LoVo (cell line): ENCODE data around the gene RSKR.
A peak's percentile ranks its signal among the peaks of the same experiment; 100 is the strongest.
"Not testable (repeated sequence)": the region's sequence is repeated elsewhere in the genome, so short reads cannot be mapped to it uniquely, and the experiment has no call there.

Experiments
- DNase-seq: peaks from one replicate; pipeline ENCODE4 v3.0.0-alpha.2; 2016; ENCODE audit warnings: low spot score

Gene RSKR

DNA sequence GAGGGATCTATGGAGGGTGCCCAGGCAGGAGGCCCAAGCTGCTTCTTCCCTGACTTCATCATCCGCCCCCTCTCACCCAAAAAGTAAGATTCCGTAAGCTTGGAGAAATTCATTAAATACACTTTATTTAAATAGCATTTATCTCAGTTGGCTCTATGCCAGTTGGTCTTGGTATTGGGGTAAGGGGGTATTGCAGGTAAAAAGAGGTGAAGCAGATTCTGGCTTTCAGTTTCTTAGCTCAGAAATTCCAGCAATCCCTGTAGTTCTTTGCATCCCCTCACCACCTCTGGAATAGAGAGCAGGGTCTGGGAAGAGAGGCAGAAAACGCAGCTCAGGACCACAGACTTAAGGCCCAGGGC is 36.5 kb downstream of the RSKR start:
- DNase-seq = no peak

DNA sequence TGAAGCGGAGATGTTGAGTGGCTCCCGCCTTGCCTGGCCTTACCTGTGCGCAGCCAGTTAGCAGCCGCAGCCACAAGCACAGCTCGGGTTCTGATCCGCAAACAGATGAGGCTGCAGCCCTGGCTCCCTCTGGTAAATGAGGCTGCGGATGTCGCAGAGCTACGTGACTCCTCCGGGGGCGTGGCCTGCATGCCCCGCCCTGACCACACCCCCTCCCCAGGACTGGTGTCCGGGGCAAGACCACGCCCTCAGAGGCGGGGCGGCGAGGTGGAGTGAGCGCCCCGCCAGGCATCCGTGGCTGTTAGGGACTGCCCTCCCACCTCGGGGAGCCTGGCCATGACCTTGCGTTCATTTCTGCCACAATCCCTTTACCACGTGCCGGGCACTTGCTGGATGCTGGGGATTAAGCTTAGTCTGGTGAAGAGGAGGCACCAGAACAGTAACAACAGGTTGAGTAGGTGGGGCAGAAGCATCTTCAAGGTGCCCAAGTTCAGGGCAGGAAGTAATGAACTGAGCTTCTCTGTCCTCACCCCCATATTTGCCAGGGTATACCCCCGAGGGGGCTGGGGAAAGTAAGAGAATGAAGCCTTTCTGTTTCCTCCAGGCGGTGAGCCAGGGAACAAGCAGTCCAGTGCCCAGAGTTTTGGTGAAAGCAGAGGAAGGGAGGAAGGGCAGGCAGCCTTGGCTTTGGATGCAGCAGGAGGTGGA is 37.1 kb downstream of the RSKR start, which contains the start of gene ALDOC:
ALDOC (minus strand) TSS at position 138 of the 708 bp plus-strand sequence. CDS start 1,363 bp downstream, outside the sequence.
- peak; percentile 85 for DNase-seq

DNA sequence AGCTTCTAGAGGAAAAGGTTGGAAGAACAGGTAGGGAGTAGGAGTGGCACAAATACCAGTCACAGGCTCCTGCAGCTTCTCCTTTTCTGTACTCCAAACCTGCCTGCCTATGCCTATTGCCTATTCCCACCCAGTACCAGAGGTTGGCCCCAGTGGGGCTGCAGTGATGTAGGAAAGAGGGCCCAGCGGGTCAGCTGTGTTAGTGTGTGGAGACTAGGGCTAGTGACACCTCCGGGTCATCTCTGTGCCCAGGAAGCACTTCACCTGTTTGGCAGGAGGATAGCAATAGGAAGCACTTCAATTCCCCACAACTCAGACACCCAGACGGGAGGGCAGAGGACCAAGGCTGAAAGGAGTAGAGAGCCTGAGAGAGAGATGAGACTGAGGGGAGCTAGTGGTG is 38.0 kb downstream of the RSKR start:
- not testable (repeated sequence) for DNase-seq

DNA sequence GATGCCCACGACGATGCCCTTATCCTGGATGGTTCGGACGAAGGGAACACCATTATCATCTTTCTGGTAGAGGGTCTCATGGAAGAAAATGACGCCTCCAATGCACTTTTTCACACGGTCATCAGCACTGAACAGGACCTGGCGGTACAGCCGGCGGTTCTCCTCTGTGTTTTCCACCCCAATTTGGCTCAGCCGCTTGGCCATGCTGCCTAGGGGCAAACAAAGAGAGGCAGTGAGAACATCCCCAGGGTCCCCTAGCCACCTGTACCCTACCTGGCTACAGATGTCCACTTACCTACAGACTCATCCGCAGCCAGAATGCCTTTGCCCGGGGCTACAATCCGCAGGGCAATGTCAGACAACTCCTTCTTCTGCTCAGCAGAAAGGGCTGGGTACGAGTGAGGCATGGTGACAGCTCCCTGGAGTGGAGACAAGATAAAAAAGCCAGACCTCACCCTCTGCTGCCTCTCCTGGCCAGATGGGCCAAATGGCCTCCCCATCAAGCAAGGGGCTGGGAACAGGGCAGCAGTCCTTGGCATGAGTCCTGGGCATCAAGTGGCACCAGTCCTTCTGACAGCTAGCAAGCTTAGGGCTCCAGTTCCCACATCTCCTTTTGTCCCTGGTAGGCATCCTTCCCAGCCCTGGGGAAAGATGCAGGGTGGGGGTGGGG is 38.7 kb downstream of the RSKR start:
- DNase-seq = no peak

DNA sequence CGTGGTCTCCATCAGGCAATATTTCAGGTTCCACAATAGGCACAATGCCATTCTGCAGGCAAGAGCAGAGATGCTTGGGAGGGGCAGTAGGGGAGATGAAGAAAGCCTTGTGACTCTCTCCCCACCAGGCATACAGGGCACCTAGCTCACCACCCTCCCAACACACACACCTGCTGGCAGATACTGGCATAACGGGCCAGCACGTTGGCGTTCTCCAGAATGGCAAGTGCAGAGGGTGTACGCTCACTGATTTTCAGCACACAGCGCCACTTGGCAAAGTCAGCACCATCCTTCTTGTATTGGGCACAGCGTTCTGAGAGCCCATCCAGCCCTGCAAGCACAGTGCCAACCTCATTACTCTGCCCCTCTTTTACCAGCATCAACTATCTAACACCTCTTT is 39.5 kb downstream of the RSKR start:
- no peak for DNase-seq

DNA sequence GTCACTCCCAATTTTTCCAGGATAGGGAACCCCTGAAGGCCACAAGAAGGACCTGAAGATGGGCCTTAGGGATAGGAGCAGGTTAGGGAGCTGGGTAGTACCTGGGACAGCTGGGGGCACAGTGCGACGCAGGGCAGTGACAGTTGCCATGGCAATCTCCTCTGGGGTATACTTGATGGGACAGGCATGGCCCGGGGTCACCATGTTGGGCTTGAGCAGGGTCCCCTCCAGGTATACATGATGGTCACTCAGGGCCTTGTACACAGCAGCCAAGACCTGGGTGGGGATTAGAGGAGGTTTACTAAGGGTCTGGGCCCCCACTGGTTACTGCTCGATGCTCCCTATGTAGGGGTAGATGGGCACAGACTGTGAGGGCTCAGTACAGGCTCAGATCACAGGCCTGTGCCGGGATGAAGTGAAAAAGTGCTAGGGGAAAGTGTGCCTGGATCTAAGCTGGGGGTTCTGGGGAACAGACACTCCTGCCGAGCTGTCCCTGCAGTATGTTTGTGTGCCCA is 40.0 kb downstream of the RSKR start:
- DNase-seq = no peak

DNA sequence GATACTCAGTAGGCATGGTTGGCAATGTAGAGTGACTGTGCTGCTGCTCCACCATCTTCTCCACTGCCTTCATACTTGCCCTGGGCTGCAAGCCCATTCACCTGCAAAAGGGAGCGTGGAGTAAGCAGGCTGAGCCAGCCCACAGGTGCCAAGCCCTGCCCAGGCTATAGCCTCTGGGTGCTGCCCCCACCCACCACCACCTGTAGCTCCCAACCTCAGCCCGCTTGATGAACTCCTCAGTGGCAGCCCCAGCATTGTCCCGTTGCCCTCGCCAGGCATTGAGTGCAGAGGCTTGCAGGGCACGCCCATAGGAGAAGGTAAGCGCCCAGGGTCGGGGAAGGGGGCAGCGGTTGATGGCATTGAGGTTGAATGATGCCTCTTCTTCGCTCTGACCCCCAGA is 40.5 kb downstream of the RSKR start:
- no peak for DNase-seq

DNA sequence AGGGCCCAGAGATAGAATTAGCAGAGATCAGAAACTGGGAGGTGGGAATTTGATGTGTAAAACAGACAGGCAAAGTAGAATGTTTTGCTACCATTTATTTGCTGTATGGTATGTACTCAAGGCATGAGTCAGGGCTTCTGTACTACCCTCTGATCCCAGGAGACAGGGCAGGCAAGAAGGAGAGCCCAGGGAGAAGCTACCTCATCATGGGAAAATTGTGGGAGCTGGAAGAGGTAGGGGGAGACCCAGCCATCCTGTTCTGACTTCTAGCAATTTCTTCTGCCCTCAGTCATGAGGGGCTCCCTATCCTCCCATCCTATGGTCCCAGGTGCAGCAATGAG is 41.0 kb downstream of the RSKR start:
- no peak for DNase-seq

DNA sequence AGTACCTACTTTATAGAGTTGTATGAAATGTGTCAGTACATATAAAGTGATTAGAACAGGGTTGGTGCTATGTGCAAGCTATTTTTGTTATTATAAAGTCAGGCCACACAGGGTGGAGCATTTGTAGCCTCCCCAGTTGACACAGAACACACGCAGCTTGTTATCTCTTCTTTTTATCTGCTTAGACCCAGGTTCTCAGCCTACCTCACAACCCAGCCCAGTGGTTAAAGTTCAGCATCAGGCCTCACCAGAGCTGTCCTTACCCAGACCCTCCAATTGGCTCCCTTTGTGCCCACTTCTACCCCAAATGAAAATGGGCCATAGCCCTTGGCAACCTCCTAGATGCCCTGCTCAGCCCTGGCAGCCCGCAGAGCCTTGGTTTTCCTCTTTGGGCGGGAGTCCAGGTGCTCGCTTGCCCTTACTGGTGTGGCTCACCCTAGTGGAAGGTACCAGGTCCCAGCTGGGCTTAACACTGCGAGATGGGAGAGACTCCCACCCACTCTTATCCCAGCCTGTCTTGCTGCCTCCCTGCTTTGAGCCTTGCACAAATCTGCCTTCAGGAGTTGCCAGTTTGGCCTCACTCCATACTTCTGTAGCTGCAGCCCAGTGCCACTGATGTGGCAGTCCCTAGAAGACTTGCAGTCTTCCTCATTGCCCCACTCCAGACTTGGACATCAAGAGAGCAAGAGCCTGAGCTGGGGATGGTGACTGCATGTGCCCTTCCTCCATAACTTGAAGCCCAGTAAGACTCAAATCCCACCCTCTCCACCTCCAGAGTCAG is 41.5 kb downstream of the RSKR start:
- no peak for DNase-seq

DNA sequence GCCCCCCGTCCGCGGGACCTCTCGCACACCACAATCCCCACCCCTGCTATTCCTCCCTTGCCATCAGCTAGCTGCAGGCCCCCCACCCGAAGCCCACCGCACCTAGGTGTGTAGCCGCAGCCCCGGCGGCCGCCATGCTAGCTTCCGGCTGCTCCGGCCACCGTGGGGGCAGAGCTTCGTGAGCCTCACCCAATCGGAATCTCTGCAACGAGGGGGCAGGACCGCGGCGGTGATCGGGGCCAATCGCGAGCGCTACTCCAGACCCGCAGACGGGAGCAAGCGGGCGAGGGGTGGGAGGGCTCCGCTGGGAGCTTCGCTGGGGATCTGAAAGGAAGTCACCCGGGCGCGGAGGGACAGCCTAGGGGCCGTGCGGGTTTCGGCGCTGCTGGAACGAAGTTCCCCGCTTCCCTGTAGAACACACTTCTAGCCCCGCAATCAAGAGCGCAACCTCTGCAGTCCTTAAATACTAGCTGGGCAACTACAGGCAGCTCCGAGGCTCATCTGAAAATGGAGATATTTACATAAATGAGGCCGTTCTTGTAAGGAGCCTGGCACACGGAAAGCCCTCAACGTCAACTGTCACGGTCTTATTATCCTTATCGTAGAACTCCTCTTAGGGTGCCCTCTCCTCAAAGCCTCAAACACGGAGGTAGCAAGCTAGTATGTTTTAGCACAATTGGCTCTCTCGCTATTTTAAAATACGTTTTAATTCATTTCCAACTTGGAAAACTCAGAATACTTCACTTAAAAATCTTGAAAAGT is 42.4 kb downstream of the RSKR start, which contains the start of gene PIGS:
PIGS (minus strand) TSS at position 164 of the 762 bp plus-strand sequence; CDS start at position 136, 28 bp downstream.
- DNase-seq = peak; percentile 95

DNA sequence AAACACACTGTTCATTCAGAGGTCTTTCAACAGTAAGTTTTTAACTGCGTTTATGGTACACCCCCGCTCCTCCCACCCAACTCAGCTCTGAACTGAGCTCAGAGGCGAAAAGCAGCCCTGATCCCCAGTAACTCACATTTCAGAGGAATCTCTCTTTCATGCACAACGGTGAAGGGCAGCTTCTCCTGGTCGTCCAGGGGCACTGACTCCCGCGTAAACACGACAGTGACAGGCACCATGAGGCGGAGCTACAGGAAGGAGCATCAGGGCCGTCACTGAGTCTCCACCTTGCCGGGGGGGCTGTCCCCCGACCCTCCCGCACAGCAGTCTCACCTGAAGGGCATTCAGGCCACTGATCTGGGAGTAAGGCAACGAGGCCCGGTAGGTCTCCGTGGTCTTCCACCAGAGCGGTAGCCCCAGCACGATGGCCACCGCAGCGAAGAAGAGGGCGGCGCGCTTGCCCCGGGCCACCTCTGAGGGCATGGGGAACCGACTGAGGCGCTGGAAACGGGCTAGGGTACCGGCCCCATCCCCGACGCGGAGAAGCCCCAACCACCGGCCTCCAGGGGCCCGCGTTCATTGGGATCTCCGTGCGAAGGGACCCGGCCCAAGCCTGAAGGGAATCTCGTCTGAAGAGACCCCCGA is 43.1 kb downstream of the RSKR start:
- peak; percentile 11 for DNase-seq

DNA sequence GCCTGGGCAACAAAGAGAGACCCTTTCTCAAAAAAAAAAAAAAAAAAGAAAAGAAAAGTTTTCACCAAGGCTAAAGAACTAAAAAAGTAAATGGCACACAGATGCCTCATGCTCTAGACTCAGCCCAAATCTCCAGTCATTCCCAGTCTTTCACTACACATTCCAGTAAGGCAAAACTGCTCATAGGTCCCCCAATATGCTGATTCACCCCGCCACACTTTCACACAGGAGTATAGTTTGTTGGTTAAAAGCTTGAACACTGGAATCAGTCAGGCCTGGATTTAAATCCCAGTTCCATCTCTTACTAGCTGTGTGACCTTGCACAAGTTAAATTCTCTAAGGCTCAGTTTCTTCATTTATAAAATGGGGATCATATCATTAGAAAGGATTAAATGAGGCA is 44.5 kb downstream of the RSKR start:
- DNase-seq = no peak

DNA sequence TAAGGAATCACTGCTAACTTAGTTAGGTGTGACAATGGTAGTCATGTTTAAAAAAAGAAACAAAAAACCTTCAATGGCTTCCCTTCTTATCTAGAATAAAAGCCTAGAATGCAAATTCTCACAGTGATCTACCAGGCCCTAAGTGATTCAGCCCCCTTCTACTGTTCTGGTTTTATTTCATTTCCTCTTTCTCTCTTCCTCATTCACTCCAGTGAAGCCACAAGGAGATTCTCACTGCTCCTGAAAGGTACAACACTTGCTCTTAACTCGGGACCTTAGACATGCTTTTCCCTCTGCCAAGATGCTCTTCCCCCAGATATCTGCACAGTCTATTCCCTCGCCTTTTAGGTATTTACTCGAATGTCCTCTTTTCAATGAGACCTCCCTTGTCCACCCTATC is 46.4 kb downstream of the RSKR start:
- DNase-seq = no peak

DNA sequence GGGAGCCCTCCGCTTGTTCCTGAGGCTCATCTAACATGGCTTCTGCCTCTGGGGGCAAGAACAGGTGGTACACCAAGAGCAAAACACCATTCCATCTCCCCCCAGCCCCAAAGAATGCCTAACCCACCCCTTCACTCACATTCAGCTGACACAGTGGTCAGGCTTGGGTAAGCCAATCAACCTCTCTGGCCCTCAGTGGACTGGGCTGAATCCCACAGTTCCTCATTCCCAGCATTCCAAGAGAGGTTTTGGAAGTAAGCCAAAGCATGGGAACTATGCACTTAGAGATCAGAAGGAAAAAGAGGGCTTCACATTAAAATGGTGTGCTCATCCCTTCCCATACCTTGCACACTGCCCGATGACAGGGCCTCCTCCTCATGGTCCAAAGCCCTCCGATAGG is 50.5 kb downstream of the RSKR start:
- DNase-seq = peak; percentile 42
